Measurements from ENCODE around the gene SIRT2.

DNA sequence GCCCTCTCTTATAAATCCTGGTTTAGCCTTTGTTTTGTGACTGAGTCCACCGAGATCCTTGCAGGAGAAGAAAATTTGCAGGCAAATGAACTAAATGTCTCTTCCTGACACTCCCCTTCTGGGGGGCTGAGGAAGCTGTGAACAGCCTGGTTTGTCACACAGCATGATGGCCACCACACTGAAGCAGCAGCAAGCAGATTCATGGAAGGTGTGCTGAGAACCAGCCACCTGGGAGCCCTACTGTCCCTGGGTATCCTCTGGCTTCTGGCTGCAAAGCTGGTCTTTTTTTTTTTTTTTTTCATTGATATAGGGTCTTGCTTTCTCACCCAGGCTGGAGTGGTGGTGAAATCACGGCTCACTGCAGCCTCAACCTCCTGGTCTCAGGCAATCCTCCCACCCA is 42.6 kb upstream of the SIRT2 start:
- TF ChIP-seq, protein P1, sequence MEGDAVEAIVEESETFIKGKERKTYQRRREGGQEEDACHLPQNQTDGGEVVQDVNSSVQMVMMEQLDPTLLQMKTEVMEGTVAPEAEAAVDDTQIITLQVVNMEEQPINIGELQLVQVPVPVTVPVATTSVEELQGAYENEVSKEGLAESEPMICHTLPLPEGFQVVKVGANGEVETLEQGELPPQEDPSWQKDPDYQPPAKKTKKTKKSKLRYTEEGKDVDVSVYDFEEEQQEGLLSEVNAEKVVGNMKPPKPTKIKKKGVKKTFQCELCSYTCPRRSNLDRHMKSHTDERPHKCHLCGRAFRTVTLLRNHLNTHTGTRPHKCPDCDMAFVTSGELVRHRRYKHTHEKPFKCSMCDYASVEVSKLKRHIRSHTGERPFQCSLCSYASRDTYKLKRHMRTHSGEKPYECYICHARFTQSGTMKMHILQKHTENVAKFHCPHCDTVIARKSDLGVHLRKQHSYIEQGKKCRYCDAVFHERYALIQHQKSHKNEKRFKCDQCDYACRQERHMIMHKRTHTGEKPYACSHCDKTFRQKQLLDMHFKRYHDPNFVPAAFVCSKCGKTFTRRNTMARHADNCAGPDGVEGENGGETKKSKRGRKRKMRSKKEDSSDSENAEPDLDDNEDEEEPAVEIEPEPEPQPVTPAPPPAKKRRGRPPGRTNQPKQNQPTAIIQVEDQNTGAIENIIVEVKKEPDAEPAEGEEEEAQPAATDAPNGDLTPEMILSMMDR (conservative IDR thresholded peaks at IDR 0.05; ENCODE audit: low read length), result no peak
- no peak for TF ChIP-seq EZH2phosphoT487 (IDR thresholded peaks at IDR 0.05; ENCODE audit: borderline replicate concordance)

All from Loucy (cell line).